ENCODE results near the gene ADGRG3.

DNA sequence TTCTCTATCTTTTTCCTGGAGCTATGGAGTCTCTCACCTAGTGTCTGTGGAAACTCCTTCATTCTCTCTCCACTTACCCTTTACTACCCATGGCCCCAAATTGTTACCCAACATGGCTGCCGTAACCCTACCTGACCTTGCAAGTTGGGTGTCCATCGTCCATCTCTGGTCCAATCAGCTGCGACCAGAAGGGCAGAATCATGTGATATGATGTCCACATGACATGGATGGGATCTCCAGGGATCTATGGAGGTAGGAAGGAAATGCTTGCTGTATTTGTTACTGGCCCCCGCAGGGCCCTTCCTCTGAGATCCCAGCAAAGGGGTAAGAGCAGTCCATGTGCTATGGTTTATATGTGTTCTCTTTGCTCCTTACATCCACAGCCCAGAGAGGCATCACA is 18.5 kb downstream of the ADGRG3 start:
- TF ChIP-seq, protein P1, sequence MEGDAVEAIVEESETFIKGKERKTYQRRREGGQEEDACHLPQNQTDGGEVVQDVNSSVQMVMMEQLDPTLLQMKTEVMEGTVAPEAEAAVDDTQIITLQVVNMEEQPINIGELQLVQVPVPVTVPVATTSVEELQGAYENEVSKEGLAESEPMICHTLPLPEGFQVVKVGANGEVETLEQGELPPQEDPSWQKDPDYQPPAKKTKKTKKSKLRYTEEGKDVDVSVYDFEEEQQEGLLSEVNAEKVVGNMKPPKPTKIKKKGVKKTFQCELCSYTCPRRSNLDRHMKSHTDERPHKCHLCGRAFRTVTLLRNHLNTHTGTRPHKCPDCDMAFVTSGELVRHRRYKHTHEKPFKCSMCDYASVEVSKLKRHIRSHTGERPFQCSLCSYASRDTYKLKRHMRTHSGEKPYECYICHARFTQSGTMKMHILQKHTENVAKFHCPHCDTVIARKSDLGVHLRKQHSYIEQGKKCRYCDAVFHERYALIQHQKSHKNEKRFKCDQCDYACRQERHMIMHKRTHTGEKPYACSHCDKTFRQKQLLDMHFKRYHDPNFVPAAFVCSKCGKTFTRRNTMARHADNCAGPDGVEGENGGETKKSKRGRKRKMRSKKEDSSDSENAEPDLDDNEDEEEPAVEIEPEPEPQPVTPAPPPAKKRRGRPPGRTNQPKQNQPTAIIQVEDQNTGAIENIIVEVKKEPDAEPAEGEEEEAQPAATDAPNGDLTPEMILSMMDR (IDR thresholded peaks at IDR 0.05; ENCODE audit: insufficient read depth, low read length, poor library complexity, severe bottlenecking), result no peak
- no peak for TF ChIP-seq EZH2phosphoT487 (conservative IDR thresholded peaks at IDR 0.05; ENCODE audit: low read length)

All from SU-DHL-6 (cell line).